OCI-LY1 (cell line): ENCODE results near the gene DEFB123.

Experiments
- EZH2 ChIP-seq: fragments of 200-600 bp; sonication (generic), shearing (Covaris generic); IDR thresholded peaks from 2 replicates; pipeline ENCODE4 v1.8.0; 2017; ENCODE audit warnings: borderline replicate concordance, mixed run types, mild to moderate bottlenecking, antibody characterized with exemption, low read length, moderate library complexity, mixed read lengths
- TF ChIP-seq, protein P1 (sequence below): fragments of 200-600 bp; sonication (generic), shearing (Covaris generic); IDR thresholded peaks from 2 replicates; pipeline ENCODE4 v1.5.1; 2017; ENCODE audit warnings: mild to moderate bottlenecking, antibody characterized with exemption, low read length, moderate library complexity, mixed read lengths

DNA sequence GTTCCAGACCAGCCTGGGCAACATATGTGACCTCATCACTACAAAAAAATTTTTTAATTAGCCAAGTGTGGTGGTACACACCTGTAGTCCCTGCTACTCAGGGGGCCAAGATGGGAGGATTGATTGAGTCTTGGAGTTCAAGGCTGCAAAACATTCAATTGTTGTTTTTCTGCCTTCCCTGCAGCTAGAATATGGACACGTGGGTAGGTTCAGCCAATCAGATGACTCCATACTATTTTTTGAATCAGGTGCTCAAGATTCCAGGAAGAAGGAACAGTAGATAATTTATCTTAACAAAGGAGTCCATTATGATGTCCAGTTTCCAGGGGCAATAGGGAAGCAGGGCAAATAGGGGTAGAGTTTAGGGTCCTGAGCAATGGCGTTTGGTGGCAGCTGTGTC lies 47.6 kb upstream of the DEFB123 start:
- TF ChIP-seq, protein P1, sequence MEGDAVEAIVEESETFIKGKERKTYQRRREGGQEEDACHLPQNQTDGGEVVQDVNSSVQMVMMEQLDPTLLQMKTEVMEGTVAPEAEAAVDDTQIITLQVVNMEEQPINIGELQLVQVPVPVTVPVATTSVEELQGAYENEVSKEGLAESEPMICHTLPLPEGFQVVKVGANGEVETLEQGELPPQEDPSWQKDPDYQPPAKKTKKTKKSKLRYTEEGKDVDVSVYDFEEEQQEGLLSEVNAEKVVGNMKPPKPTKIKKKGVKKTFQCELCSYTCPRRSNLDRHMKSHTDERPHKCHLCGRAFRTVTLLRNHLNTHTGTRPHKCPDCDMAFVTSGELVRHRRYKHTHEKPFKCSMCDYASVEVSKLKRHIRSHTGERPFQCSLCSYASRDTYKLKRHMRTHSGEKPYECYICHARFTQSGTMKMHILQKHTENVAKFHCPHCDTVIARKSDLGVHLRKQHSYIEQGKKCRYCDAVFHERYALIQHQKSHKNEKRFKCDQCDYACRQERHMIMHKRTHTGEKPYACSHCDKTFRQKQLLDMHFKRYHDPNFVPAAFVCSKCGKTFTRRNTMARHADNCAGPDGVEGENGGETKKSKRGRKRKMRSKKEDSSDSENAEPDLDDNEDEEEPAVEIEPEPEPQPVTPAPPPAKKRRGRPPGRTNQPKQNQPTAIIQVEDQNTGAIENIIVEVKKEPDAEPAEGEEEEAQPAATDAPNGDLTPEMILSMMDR = no peak
- no peak for TF ChIP-seq EZH2
